Activated CD4-positive, alpha-beta T cell treated with anti-CD3 and anti-CD28 coated beads, Interleukin-2, Interleukin-6, amounts not matched to agents 100 ng/mL and 50 ng/mL, durations not matched to agents 16 hours and 8 hours (primary cell): Measurements from ENCODE around the gene ALDH3B2.
"Not testable (repeated sequence)": the region's sequence is repeated elsewhere in the genome, so short reads cannot be mapped to it uniquely, and the experiment has no call there.

ENCODE experiments used
- DNase-seq: peaks from one replicate; pipeline ENCODE4 v3.0.0-alpha.2; 2020

The ALDH3B2 gene, protein sequence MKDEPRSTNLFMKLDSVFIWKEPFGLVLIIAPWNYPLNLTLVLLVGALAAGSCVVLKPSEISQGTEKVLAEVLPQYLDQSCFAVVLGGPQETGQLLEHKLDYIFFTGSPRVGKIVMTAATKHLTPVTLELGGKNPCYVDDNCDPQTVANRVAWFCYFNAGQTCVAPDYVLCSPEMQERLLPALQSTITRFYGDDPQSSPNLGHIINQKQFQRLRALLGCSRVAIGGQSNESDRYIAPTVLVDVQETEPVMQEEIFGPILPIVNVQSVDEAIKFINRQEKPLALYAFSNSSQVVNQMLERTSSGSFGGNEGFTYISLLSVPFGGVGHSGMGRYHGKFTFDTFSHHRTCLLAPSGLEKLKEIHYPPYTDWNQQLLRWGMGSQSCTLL

DNA sequence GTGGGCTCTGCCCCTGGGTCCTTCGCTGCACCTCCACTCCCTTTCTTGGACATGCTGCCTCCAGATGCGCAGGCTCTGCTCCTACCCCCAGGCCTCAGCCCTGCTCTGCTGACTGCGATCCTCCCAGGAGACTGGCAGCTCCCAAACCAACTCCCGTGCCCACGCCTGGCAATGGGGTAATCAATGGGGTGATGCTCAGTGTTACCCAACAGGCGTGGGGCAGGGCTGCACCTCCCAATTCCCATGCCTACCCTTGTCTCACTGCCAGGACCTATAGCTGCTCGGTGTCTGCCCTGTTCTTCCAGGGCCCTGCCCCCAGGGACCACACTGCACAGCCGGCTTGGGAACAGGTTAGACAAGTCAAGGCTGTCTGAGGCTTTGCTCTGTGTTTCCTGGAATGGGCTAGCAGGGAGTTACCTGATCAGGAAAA, at the start of gene ALDH3B2:
TSS of gene ALDH3B2 (minus strand) at position 182 of the 430 bp plus-strand sequence. CDS start 7,688 bp downstream, outside the sequence.
- DNase-seq = no peak

- DNase-seq = not testable (repeated sequence)
These were observed 48.6 kb upstream of the ALDH3B2 start for GRCh38 chr11:67723036-67723435.

GRCh38 chr11:67716226-67716625, 41.8 kb upstream of the ALDH3B2 start:
- DNase-seq = not testable (repeated sequence)

DNA sequence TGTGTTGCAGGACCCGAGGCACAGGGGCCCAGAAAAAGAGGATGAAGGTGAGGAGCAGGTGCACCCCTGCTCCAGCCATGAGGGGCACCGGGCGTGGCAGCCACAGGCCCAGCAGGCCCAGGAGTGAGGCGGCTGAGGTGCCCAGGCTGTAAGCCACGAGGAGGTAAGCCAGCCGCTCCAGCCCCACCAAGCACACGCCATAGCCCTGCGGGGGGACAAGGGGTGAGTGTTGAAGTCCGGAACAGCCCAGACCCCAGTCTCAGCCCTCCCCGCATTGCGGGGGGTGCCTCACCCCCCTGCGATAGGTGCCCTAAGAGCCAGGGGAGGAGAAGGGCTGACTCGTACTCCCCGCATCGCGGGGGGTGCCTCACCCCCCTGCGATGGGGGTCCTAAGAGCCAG, 41.4 kb upstream of the ALDH3B2 start:
- not testable (repeated sequence) for DNase-seq

DNA sequence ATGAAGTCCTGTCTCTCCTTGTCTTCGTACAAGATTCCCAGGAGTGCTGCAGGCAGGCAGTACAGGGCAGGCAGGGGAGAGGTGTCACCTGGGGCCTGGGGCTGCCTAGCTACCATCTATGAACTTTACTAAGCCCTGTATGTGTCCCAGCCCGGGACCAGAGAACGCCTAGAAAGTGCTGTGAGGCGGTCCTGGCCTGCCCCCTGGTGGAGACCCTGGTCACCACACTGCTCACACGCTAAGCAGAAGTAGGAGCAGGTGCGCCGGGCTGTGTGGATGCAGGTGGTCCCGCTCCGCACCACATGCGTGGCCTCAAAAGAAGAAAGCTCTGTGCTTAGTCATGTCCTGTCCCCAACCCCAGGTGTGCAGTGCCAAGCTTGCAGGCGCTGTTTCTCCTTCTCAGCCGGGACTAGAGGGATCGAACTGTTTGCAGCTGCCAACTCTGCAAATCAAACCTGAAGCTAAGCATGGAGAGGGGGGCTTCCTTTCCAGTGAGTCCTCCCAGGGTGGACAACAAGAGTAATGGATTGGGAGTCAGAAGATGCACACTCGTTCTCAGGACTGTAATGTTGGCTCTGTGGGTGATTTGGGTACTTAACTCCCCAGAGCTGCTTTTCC, 39.6 kb upstream of the ALDH3B2 start:
- DNase-seq = peak; percentile 71

DNA sequence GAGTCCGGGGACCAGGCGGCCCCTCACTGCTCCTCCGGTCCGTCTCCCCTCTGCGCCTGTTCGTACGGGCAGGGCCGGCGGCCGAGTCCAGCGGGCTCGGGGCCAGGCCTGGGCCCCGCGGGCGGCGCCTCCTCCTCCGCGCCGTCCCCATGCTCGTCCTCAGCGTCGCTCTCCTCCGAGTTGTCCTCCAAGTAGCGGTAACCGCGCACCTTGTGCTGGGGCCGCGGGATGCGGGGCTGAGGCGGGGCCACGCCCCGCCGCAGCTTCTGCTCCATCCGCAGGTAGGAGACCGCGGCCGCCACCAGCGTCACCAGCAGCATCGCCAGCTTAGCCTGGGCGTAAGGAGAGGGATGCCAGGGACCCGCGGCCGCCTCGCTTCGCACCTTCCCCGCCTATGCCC, 37.3 kb upstream of the ALDH3B2 start:
- not testable (repeated sequence) for DNase-seq

GRCh38 chr11:67711212-67711611, 36.8 kb upstream of the ALDH3B2 start:
- not testable (repeated sequence) for DNase-seq

DNA sequence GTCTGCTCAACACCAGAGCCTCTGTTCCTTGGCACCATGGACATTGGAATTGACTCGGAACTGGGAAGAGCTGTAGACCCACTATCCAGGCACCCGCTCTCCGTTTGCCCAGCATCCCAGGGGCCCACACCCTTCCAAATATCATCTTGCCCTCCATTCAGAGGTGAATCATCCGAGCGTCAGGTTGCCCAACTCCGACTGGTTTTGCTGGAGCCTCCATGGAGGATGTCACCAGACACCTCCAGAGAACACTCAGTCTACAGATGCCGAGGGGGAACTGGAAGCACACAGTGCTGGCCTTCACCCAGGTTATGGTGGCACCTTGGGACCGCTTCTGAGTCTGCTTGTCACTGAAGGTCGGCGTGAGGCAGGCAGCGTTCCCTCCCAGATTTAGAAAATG, 35.4 kb upstream of the ALDH3B2 start:
- DNase-seq = not testable (repeated sequence)

DNA sequence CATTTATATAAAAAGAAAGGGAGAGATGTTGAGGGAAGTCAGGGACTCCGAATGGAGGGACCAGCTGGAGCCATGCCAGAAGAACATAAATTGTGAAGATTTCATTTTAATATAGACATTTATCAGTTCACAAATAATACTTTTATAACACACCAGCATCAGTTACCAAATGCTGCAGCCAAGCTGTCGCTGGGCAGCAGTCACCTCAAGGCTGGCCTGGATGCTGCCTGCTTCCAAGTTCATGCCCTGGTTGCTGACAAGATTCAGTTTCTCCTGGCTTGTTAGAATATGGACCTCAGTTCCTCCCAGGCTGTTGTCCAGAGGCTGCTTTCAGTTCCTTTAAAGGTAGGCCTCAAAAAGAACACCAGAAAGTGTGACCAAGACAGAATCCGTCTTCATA, 30.8 kb upstream of the ALDH3B2 start:
- DNase-seq = no peak

DNA sequence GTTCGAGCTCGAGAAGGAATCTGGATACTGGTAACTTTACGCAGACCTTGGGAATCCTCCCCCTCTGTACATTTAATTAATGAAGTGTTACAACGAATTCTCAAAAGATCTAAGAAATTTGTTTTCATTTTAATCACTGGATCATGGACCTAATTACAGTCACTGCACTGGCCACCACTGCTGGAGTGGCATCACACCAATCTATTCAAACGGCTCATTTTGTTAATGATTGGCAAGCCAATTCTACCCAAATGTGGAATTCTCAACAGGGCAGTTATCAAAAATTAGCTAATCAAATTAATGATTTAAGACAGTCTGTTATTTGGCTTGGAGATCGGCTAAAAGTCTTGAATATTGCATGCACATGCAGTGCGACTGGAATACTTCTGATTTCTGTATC, 30.1 kb upstream of the ALDH3B2 start:
- DNase-seq = no peak

DNA sequence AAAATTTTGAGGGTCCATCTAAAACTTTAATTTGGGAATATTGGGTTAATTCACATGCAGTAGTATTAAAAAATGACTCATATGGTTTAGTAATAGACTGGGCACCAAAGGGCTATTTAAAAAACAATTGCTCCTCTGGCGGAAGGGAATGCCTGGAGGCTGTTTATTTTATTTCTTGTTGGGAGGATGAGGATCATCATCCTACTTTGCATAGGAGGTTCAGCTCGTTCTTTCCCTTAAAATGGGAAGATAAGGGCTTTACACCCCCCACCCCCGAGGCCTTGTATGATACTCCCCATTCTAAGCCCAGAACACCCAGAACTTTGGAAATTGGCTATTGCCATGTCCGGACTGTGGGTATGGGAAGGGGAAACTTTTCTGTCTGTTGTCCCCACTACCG, 29.3 kb upstream of the ALDH3B2 start:
- not testable (repeated sequence) for DNase-seq

GRCh38 chr11:67700548-67701262, 26.3 kb upstream of the ALDH3B2 start:
- DNase-seq = no peak

GRCh38 chr11:67700141-67700540, 25.7 kb upstream of the ALDH3B2 start:
- DNase-seq = no peak

DNA sequence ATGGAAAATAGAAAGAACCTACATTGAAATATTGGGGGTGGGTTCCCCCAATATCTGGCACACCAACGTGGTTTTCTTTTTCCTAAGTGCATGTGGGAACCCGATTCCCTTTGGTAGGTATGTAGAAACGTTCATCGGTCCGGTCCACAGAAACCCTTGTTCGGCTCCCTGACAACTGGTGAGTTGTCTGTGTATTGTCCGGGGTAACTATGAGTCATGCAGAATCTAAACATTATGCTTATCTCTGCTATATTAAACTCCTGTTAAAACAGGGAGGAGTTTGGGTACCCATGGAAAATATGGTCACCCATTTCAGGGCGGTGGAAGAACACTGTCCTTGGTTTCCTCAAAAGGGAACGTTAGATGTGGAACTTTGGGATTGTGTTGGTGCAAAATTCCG, 25.1 kb upstream of the ALDH3B2 start:
- DNase-seq = no peak

DNA sequence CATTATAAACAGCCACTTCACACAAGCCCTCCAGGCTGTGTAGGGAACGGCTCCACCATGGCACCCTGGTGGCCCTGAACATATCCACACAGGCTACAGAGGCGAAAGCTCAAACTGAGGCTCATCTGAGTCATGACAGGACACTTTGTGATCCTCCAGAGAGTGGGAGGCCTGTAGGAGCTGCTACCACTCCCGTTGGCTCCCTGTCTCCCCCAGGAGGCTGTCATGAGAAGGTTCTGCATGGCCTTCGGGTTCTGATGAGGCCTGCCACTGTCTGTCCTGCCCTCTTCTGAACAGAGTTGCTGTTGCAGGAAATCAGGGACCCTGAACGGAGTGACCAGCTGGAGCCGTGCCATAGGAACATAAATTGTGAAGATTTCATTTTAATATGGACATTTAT, 23.8 kb upstream of the ALDH3B2 start:
- peak; percentile 48 for DNase-seq

GRCh38 chr11:67697846-67698245, 23.4 kb upstream of the ALDH3B2 start:
- no peak for DNase-seq

- DNase-seq = no peak
These were observed 22.6 kb upstream of the ALDH3B2 start for GRCh38 chr11:67696998-67697397.

DNA sequence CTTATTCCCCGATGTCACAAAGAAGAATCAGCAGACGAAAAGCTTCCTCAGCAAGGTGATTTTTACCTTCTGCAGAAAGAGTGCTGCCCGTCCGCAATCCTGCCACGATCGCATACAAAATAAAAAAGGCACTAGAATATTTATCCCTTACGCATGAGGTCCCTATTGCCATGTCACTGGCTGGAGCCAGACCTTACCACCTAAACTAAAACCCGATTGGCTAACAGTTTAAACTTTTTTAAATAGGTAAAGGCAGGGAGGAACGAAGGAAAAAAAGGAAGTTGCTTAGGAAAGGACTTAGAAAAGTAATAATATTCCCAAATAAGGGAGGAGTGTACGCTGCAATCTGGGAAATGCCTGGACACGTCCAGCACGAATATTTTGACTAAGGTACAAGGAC, 21.2 kb upstream of the ALDH3B2 start:
- DNase-seq = no peak

GRCh38 chr11:67694875-67695555, 20.6 kb upstream of the ALDH3B2 start:
- no peak for DNase-seq

DNA sequence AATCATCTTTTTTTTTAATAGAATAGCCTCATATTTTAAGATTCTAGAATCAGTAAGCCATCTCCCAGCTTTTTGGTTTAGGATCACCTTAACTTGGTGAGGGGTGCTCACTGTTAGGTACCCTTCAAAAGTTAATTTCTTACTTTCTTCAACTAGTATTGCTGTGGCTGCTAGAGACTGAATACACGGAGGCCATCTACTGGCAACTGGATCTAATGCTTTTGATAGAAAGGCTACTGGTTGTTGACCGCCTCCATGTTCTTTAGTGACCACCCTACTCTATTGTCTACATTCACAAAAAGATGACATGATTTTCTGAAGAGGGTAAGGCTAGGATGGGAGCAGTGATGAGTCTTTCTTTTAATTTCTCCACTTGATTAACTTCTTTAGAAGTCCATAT, 16.7 kb upstream of the ALDH3B2 start:
- no peak for DNase-seq

DNA sequence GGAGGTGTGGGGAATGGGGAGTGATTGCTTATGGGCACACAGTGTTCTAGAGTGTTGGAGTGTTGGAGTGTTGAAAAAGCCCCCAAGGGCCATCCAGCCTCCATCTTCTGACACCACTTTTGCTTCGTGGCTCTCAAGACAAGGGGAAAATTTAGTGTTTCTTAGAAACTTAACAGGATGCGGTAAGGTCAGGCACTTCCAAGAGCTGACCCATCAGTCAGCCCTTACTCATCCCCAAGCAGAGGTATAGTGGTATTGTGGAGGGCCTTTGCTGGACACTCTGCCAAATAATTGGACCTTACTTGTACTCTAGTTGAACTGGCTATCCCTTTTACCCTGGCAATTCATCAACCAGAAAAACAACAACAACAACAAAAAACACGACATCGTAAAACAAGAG, 14.8 kb upstream of the ALDH3B2 start:
- DNase-seq = no peak

DNA sequence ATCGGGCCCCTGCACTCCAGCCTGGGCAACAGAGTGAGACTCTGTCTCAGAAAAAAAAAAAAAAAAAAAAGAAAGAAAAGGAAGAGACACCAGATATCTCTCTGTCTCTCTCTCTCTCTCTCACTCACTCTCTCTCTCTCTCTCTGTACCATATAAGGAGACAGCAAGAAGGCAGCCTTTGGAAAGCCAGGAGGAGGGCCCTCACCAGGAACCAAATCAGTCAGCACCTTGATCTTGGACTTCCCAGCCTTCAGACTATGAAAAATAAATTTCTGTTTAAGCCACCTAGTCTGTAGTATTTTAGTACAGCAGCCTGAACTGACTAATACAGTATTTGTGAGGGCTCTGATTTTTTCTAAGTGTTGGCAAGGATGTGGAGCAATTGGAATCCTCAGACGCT, 13.6 kb upstream of the ALDH3B2 start:
- DNase-seq = no peak

- not testable (repeated sequence) for DNase-seq
These were observed 11.4 kb upstream of the ALDH3B2 start for GRCh38 chr11:67685641-67686332.
